ENCODE data around the gene IRF2BP2. TPM values are rescaled to one million over a fixed set of nuclear protein-coding genes. Genes with fewer than 3 reads are reported as not detected.
"Not testable (repeated sequence)": the region's sequence is repeated elsewhere in the genome, so short reads cannot be mapped to it uniquely, and the experiment has no call there.

Gene IRF2BP2
- total RNA-seq, 1 donor from 2014 or later: 116 TPM

DNA sequence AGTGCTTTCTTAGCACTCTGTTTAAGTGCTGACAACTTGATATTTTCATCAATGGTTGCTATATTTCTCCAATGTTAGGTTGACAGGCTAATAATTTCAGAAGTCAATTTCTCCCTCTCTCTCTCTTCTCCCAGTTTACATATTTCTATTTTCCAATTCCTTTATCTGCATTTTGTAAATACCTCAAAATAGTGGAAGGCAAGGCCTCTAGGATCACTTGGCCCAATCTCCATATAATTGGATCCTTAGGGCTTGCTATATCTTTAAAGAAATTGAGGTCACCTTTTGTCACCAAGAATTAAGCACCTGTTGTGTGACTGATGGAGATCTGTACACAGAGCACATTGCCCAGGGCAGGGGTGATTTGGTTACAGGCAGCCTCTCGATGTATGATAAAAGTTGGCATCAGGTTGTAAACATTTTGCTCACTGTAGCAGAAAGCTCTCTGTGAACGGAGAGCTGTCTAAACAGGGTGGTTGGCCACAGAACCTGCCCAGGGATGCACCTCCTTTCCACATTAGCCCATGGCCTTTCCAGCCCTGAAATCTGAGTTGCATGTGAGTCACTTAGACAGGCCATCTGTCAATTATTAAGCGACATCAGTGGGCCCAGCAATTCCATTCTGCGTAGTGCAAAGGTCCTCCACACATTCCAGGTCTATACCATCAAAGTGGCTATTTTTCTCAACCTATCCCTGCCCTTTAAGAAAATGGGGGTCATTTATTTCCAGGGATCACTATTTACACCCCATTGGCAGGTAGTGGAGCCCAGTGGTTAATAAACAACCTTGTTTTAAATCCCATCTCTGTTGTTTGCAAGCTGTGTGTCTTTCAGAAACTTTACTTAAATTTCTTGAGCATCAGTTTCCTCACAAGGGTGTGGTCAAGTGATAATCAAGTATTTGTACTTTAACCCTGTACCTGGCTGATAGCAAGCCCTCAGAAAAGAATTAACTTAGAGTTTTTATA lies 29.1 kb upstream of the IRF2BP2 start:
- intact Hi-C loops (cut with DNase I): no loop called here
- ATAC-seq (no peak), DNase-seq (ENCODE audit: missing footprints) (no peak)

DNA sequence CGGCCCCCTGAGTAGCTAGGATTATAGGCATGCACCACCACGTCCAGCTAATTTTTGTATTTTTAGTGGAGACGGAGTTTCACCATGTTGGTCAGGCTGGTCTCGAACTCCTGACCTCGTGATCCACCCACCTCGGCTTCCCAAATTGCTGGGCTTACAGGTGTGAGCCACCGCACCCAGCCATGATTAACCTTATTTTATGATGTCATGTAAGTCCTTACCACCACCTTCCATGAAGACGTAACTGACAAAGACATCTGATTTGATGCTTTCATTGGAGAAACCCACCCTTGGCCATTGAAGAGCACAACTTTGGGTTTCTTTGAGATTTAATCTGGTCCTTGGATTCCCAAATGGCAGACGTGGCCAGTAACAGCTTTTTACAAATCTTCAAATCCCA lies 24.9 kb upstream of the IRF2BP2 start:
- ATAC-seq; DNase-seq (ENCODE audit: missing footprints); intact Hi-C loops (cut with DNase I): not testable (repeated sequence)

- intact Hi-C loops (cut with DNase I): no loop called here
These were observed 24.4 kb upstream of the IRF2BP2 start for GRCh38 chr1:234634387-234634786.

GRCh38 chr1:234633246-234634003 lies 23.4 kb upstream of the IRF2BP2 start:
- DNase-seq (ENCODE audit: missing footprints) (no peak), ATAC-seq (no peak)
- intact Hi-C loops (cut with DNase I): no loop called here

More at GRCh38 chr1:234634387-234634786, 24.4 kb upstream of the IRF2BP2 start:
- ATAC-seq (no peak), DNase-seq (ENCODE audit: missing footprints) (no peak)

- no peak for DNase-seq (ENCODE audit: missing footprints)
- ATAC-seq: no peak
- intact Hi-C loops (cut with DNase I): no loop called here
These were observed 22.2 kb upstream of the IRF2BP2 start for GRCh38 chr1:234632225-234632624.

DNA sequence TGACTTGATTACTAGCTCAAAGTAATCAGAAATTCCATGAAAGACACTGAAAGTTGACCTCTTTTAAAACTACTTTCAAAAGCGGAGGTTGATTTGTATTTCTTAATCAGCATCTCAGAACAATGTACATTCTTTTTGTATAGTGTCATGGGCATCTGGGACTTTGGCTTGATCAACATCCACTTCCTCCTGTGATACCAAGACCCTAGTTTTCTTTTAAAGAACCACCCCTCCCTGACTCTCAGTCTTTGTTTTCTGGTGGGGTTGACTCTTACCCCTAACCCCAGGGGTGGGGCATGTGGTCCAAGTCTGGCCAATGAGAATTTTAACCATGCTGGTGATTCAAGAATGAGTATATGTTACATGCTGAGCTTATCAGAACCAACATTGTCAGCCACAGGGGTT lies 21.7 kb upstream of the IRF2BP2 start:
- DNase-seq (ENCODE audit: missing footprints): no peak
- intact Hi-C loops (cut with DNase I): no loop called here

DNA sequence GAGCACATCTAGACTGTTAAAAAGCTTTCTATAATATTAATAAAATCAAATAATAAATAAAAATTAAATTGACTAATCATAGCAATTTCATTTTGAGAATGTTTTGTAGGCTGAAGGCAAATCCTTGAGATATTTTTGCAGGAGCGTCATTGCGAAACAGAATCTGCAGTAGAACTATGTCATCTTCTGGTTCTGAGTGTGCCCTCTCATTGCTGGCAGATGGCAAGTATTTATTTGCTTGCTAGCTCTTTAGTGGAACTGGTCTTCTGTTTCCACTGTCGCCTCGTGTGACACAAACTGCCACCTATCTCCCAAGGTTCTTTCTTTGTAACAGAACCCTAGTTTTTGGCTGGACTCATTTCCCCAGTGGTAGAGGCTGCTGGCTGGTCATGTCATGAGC lies 19.0 kb upstream of the IRF2BP2 start:
- DNase-seq (ENCODE audit: missing footprints): no peak
- intact Hi-C loops (cut with DNase I): loop anchor here (5.0 kb wide), 1 partner anchor 33 kb away; no protein-coding TSS in a partner anchor
- no peak for ATAC-seq

More for the DNA sequence above, 21.7 kb upstream of the IRF2BP2 start:
- no peak for ATAC-seq

DNA sequence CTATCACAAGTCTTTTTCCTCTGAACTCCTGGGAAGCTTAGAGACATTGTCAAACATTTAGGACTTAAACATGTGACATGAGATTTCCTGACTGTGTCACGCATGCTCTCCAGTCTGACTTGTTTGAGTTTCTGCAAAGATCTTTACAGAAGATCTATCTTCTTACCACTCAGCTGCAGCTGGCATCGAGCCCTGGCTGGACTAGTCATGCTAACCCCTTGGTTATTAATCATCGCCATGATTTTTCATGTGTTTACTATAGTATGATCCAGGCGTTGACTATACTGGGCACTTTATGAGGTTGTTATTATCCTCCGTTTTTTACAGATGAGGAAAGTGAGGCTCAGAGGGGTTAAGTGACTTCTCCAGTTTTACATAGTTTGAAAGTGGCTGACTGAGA lies 18.1 kb upstream of the IRF2BP2 start:
- intact Hi-C loops (cut with DNase I): loop anchor here (5.0 kb wide), 1 partner anchor 34 kb away; no protein-coding TSS in a partner anchor
- no peak for DNase-seq (ENCODE audit: missing footprints)
- ATAC-seq: no peak

DNA sequence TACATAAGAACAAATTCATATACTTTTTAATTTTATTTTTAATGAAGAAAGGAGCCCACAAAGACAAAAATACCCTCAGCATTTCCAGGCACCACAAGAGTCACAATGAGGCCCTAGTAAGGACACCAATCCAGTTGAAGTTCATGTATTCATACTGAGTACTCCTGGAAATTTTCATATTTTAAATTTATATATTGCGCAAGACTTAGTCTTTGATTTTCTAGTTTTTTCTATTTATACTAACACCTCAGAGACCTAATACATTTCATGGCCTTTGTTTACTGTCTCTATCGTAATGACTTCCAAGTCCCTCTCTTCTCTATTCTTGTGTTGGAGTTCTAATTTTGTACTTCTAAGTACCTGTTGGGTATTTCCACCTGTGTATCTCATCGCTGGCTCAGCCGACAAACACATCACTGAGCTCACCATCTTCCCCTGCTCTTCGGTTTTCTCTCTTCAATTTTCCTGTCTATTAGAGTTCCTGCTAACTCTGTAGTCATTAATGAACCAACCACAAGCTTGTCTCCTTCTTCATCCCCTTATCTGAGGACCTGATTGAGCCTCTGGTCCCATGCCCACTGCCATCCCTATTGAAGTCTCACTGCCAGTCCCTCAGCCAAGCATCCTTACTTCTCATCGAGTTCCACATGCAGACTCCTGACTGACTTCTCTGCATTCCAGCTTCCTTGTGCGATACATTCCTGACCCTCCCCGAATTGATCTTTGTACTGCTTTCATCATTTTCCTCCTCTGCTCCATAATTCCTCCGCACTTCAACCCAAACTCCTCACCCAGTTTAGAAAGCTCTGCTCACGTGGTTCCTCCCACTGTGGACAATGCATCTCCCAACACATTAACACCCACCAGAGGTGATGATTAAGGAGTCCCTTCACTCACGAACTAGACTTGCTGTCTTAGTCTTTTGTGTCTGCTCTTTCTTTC lies 17.3 kb upstream of the IRF2BP2 start:
- intact Hi-C loops (cut with DNase I): loop anchor here (5.0 kb wide), 1 partner anchor 35 kb away; no protein-coding TSS in a partner anchor
- ATAC-seq: no peak
- no peak for DNase-seq (ENCODE audit: missing footprints)

GRCh38 chr1:234626391-234626790 lies 16.4 kb upstream of the IRF2BP2 start:
- no peak for DNase-seq (ENCODE audit: missing footprints)
- intact Hi-C loops (cut with DNase I): loop anchor here (5.0 kb wide), 1 partner anchor 36 kb away; no protein-coding TSS in a partner anchor
- no peak for ATAC-seq

DNA sequence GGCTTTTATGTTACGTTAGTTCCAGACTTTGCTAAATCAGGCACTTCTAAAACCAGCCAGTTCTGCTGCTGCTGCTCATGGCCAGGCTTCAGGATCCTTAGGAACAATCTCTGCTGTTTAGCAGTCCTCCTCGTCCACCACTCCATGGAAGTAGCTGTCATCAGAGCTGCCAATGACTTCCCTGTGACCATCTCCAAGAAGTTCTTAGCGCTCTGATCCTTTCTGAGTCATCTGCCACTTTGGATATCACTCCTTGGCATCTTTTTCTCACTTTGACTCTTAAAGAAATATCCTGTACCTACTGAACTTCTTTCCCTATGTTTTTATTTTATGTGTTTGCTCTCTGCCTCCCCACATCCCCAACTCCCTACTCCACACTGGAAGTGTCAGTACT lies 14.7 kb upstream of the IRF2BP2 start:
- DNase-seq (ENCODE audit: missing footprints) (no peak), ATAC-seq (no peak)
- intact Hi-C loops (cut with DNase I): loop anchor here (5.0 kb wide), 1 partner anchor 38 kb away; no protein-coding TSS in a partner anchor

- no peak for ATAC-seq
- intact Hi-C loops (cut with DNase I): no loop called here
- DNase-seq (ENCODE audit: missing footprints): no peak
These were observed 11.8 kb upstream of the IRF2BP2 start for GRCh38 chr1:234621657-234622335.

DNA sequence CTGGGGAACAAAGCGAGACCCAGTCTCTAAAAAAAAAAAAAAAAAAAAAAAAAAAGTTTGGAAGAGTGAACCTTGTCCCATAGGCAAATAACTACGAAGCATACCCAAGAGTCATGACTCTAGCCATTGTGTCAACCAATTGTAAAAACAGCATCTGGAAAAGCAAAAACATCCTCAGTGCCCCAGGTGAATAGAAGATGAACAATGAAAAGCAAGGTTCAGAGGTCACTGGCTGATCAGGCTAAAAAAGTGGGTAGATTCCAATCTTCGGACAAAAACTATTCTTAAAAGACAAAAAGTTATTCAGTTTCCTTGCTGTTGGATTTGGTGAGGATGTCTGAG lies 11.1 kb upstream of the IRF2BP2 start:
- no peak for ATAC-seq
- intact Hi-C loops (cut with DNase I): no loop called here
- no peak for DNase-seq (ENCODE audit: missing footprints)

- intact Hi-C loops (cut with DNase I): no loop called here
- ATAC-seq (peak; percentile 27), DNase-seq (ENCODE audit: missing footprints) (no peak)
These were observed 10.5 kb upstream of the IRF2BP2 start for GRCh38 chr1:234620272-234621126.

DNA sequence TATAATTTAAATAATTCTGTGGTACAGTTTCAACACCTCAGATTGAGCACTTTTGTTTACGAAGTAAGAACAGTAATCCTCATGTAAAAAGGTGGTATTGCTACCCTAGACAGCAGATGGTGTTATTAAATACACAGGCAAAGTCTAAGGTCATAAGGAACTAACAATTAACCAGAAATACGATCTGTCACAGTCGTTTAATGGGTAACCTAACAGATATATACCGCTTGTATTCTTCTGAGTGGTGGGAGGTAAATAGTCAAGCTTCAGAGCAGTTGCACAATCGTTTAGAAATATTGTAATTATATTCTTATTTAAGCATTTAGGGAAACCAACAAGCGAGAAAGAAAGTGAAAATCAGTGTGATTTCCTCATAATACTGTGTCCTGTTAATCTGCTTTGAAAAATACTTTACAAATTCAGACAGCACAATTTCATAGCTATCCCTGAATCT lies 9.8 kb upstream of the IRF2BP2 start:
- DNase-seq (ENCODE audit: missing footprints) (no peak), ATAC-seq (no peak)
- intact Hi-C loops (cut with DNase I): no loop called here

DNA sequence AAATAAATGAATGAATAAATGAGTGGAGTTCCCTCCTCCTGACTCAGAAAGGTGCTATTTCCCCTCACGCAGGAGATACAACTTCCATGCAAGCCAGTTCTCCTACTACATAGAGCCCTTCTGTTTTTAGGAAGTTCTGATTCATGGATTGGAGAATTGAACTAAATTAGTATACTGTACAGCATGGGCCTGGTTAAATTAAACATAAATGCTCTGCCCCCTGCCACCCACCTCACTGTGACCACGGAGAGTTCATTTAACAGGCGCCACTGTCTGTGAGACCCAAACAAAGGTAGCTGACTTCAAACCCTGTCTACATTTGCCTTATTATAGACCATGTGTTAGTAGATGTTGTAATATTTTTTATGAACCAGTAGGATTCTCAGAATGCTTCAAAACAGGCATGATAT lies 9.1 kb upstream of the IRF2BP2 start:
- intact Hi-C loops (cut with DNase I): no loop called here
- no peak for ATAC-seq

GRCh38 chr1:234618737-234619049 lies 8.7 kb upstream of the IRF2BP2 start:
- intact Hi-C loops (cut with DNase I): no loop called here
- DNase-seq (ENCODE audit: missing footprints) (no peak), ATAC-seq (no peak)

More for the DNA sequence above, 9.1 kb upstream of the IRF2BP2 start:
- no peak for DNase-seq (ENCODE audit: missing footprints)

Data from Right ventricle myocardium inferior (tissue), 1 donor.